D721Med (cell line): ENCODE data around the gene GSDMA.

Source experiments
- DNase-seq: peaks from one replicate; pipeline ENCODE4 v3.0.0; 2011; ENCODE audit warnings: low spot score; ENCODE audit not compliant: insufficient read length
- FAIRE-seq: peaks from 2 replicates; lab custom pipeline; 2011; peaks lifted over from hg19 to GRCh38; lab: Jason Lieb, UNC
- CTCF ChIP-seq: IDR thresholded peaks from 2 replicates; pipeline ENCODE4 v1.5.1; 2012; ENCODE audit warnings: mild to moderate bottlenecking, control low read depth; ENCODE audit not compliant: insufficient read depth; ENCODE audit errors: missing control alignments

The GSDMA gene

GRCh38 chr17:40023590-40024292 lies 60.9 kb downstream of the GSDMA start:
- DNase-seq (no peak), FAIRE-seq (no peak)
- no peak for TF ChIP-seq CTCF

DNA sequence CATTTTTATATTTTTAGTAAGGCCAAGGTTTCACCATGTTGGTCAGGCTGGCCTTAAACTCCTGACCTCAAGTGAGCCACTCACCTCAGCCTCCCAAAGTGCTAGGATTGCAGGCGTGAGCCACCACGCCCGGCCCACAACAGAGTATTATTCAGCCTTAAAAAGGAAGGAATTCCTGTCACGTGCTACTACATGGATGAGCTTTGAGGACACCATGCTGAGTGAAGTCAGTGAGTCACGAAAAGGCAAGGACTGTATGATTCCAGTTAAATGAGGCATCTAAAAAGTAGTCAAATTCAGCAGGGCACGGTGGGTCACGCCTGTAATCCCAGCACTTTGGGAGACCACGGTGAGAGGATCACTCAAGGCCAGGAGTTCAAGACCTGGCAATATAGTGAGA lies 62.1 kb downstream of the GSDMA start:
- FAIRE-seq: no peak
- DNase-seq: no peak
- TF ChIP-seq CTCF: no peak

DNA sequence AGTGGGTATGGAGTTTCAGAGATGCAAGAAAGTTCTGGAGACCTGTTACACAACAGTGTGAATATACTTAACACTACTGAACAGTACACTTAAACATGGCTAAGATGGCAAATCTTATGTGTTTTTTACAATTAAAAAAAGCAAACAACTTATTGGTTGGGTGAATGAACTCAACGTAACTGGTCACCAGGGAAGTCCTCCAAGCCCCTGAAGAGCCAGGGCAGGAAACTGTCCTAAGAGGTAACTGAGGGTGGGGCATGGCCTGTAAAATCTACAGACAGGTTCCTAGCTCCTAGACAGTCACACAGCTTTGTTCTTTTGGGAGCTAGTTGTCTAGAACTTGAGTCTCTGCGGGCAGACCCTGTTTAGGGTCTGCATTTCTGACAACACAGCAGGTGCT lies 62.8 kb downstream of the GSDMA start:
- TF ChIP-seq CTCF: no peak
- DNase-seq (no peak), FAIRE-seq (no peak)

GRCh38 chr17:40025991-40026815 lies 63.4 kb downstream of the GSDMA start:
- TF ChIP-seq CTCF: no peak
- no peak for DNase-seq
- FAIRE-seq: no peak

DNA sequence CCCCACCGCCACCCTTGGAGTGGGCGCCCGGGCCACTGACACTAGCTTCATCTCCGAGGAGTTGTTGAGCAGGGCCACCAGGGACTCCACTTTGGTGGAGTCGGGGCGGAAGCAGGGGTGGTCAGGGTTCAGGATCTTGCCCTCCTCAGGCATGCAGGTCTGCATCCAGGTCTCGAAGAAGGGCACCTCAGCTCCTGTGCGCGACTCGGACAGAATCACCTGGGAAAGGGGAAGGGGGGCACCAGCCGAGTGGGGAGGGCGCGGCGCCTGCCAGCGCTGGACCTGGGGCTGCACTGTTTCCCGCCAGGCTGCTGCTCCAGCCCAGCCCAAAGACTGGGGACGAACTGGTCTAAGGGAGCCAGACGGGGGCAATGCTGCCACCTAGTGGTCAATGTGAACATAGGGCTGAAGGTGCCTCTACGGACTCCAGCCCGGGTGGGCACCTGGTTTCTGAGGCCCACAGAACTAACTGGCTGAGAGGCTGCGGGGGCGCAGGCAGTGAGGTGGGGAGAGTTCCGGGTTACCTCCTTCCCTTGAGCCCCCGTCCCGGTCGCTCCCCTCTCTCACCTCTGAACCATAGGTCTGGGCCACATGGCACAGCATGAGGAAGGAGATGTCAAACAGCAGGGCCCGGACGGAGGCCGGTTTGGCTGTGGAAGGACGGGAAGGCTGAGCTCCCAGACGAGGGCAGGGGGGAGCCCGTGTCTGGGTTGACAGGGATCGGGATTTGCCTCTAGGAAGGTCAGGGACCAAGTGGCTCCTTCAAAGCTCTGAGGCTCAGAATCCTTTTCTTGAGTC lies 64.2 kb downstream of the GSDMA start:
- FAIRE-seq (no peak), DNase-seq (peak; percentile 94)
- peak; percentile 94 for TF ChIP-seq CTCF
